Smooth muscle cell (in vitro differentiated cells): ENCODE data around the gene ZNF490. TPM values are rescaled to one million over a fixed set of nuclear protein-coding genes. Genes with fewer than 3 reads are reported as not detected.

ENCODE experiments used
- DNase-seq: peaks from one replicate; lab custom pipeline; 2025; ENCODE audit not compliant: unreplicated experiment; lab: John Stamatoyannopoulos, UW
- H2AFZ ChIP-seq: fragments of 200-600 bp; sonication (generic); 2 replicates; pipeline ENCODE4 v1.6.0; 2016; ENCODE audit warnings: antibody characterized with exemption, low read depth, mild to moderate bottlenecking
- H3F3A ChIP-seq: fragments of 200-600 bp; sonication (generic); 2 replicates; pipeline ENCODE4 v1.6.0; 2017; ENCODE audit warnings: antibody characterized with exemption, low read depth
- H3K27ac ChIP-seq: fragments of 200-600 bp; sonication (generic); 2 replicates; pipeline ENCODE4 v1.5.1; 2016; ENCODE audit warnings: low read depth, mild to moderate bottlenecking
- H3K27me3 ChIP-seq: fragments of 200-600 bp; sonication (generic); 2 replicates; pipeline ENCODE4 v1.6.1; 2016; ENCODE audit warnings: low read depth, mild to moderate bottlenecking
- H3K36me3 ChIP-seq: fragments of 200-600 bp; sonication (generic); 2 replicates; pipeline ENCODE4 v1.5.1; 2016; ENCODE audit warnings: low read depth
- H3K4me1 ChIP-seq: fragments of 200-600 bp; sonication (generic); 2 replicates; pipeline ENCODE4 v1.5.1; 2016; ENCODE audit warnings: low read depth
- H3K4me2 ChIP-seq: fragments of 200-600 bp; sonication (generic); 2 replicates; pipeline ENCODE4 v1.6.0; 2016; ENCODE audit warnings: mild to moderate bottlenecking
- H3K4me3 ChIP-seq: fragments of 200-600 bp; sonication (generic); 2 replicates; pipeline ENCODE4 v1.5.1; 2016; ENCODE audit warnings: mild to moderate bottlenecking
- H3K79me2 ChIP-seq: fragments of 200-600 bp; sonication (generic); 2 replicates; pipeline ENCODE4 v1.6.0; 2016; ENCODE audit warnings: low read depth, mild to moderate bottlenecking
- H3K9ac ChIP-seq: fragments of 200-600 bp; sonication (generic); 2 replicates; pipeline ENCODE4 v1.6.0; 2016; ENCODE audit warnings: low read depth
- H3K9me3 ChIP-seq: fragments of 200-600 bp; sonication (generic); replicated peaks from 2 replicates; pipeline ENCODE4 v1.5.1; 2016; ENCODE audit warnings: low read depth
- H4K20me1 ChIP-seq: fragments of 200-600 bp; sonication (generic); 2 replicates; pipeline ENCODE4 v1.6.0; 2016; ENCODE audit warnings: low read depth
- WGBS: methylation state at CpG from one replicate; pipeline ENCODE4 v1.1.7; 2016; ENCODE audit warnings: low lambda C conversion rate; 5-methylcytosine and 5-hydroxymethylcytosine counted together
- polyA plus RNA-seq: library from polyadenylated mRNA; unstranded; fragments of >200 nt; fragmentation: Nextera tagmentation; extraction: Ambion mirVana; gene quantifications from 2 replicates; pipeline ENCODE4 v1.2.1, GENCODE V29; 2016
- total RNA-seq: library from RNA; depleted of rRNA; stranded (reverse); fragments of >200 nt; gene quantifications from 2 replicates; pipeline ENCODE4 v1.2.3, GENCODE V29; 2014
- TF ChIP-seq, protein P1 (sequence below): fragments of 200-600 bp; sonication (generic); IDR thresholded peaks from 2 replicates; pipeline ENCODE4 v1.5.1; 2017; ENCODE audit warnings: borderline replicate concordance, mild to moderate bottlenecking, antibody characterized with exemption; ENCODE audit not compliant: insufficient read depth, poor library complexity, severe bottlenecking

ZNF490 gene
- total RNA-seq (3.8 and 7.1 TPM in 2 replicates), polyA plus RNA-seq (1.1 and 1.4 TPM in 2 replicates)

DNA sequence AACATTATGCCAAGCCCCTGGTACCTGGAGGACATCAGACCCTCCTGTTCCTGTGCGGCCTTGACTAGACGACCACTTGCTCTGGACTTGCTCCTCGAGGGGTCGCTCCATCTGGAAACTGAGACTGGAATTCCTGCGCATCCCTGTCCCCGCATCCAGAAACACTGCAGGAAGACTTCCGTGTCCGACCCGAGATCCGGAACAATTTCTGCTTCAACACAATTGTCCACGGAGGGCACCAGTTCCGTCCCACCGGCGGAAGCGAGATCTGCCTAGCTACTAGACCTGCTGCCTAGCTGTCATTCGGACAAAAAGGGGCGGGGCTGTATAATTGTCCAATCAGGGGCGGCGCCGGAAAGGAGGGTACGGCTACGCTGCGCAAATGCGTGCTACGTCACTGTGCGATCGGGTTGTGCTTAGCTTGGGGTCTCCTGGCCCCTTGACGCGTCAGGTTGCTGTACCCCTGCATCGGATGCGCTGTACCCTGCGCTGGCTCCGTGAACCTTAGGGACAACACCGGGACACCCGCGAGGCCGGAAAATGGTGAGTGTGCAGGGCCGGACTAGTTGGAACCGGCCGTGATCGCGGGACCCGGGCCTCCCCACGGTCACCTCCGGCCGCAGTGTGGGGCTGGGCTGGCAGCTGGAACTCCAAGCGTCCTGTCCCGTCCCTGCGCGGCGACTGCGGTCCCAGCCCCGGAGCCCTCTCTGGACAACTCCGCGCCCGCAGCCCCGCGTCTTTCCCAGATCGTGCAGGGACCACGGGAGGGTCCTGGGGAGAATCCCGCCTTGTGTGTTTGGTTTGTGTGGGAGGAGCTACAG lies at the start of gene ZNF490, which contains the start of gene ZNF791:
TSS of gene ZNF490 (minus strand) at position 274 of the 821 bp plus-strand sequence. CDS start at position 141, 133 bp downstream.
TSS of gene ZNF791 (plus strand) at position 381 of the 821 bp plus-strand sequence. CDS start at position 541, 160 bp downstream.
- peak within 1 kb of the TSS; percentile 97 for H3K9ac ChIP-seq
- peaks cover 11% of the 10 kb centered on the region for H3K4me1 ChIP-seq
- H3K27me3 ChIP-seq = no peaks in the 10 kb centered on the region
- H3K36me3 ChIP-seq = no peaks in the 10 kb centered on the region
- H4K20me1 ChIP-seq = peaks cover 23% of the 10 kb centered on the region
- H3F3A ChIP-seq = no peaks in the 10 kb centered on the region
- WGBS = under 1% methylated on average over 54 of the region's 61 CpGs
- peak; percentile 81 for DNase-seq
- peaks cover 62% of the 10 kb centered on the region for H3K79me2 ChIP-seq
- H3K27ac ChIP-seq = peak within 1 kb of the TSS; percentile 96
- H2AFZ ChIP-seq = peak within 1 kb of the TSS; percentile 80
- H3K4me3 ChIP-seq = peak within 1 kb of the TSS; percentile 92
- TF ChIP-seq, protein P1, sequence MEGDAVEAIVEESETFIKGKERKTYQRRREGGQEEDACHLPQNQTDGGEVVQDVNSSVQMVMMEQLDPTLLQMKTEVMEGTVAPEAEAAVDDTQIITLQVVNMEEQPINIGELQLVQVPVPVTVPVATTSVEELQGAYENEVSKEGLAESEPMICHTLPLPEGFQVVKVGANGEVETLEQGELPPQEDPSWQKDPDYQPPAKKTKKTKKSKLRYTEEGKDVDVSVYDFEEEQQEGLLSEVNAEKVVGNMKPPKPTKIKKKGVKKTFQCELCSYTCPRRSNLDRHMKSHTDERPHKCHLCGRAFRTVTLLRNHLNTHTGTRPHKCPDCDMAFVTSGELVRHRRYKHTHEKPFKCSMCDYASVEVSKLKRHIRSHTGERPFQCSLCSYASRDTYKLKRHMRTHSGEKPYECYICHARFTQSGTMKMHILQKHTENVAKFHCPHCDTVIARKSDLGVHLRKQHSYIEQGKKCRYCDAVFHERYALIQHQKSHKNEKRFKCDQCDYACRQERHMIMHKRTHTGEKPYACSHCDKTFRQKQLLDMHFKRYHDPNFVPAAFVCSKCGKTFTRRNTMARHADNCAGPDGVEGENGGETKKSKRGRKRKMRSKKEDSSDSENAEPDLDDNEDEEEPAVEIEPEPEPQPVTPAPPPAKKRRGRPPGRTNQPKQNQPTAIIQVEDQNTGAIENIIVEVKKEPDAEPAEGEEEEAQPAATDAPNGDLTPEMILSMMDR = no peak
- H3K4me2 ChIP-seq = peak within 1 kb of the TSS; percentile 98
- no peaks in the 10 kb centered on the region for H3K9me3 ChIP-seq

DNA sequence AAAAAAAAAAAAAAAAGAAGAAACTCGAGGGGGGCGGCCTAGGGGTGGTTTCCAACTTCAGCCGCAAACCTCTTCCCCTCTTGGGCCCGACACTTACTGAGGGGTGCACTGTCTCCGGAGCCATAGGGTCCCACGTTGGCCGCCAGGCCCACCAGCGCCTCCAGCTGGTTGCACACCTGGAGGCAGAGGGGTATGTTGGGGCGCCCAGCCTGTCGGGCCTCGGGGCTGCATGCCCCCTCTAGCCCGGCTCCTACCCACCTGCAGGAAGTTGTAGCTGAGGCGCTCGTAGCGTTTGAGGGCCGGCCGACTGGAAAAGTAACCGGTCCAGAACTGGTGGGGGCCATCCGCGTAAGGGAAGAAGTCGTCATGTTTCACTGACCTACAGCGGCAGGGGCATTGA lies 47.4 kb upstream of the ZNF490 start:
- H3K27me3 ChIP-seq = no peaks in the 10 kb centered on the region
- H4K20me1 ChIP-seq = no peaks in the 10 kb centered on the region
- no peaks in the 10 kb centered on the region for H3K9me3 ChIP-seq
- no peak overlapping the region for H3K4me2 ChIP-seq
- DNase-seq = no peak
- no peak overlapping the region for H3K4me3 ChIP-seq
- H3F3A ChIP-seq = no peaks in the 10 kb centered on the region
- WGBS = 97% methylated on average over 22 of the region's 22 CpGs
- TF ChIP-seq, protein P1 = peak; percentile 22
- H3K27ac ChIP-seq = no peak overlapping the region
- H3K79me2 ChIP-seq = no peaks in the 10 kb centered on the region
- no peak overlapping the region for H2AFZ ChIP-seq
- H3K4me1 ChIP-seq = no peaks in the 10 kb centered on the region
- H3K36me3 ChIP-seq = peaks cover 4% of the 10 kb centered on the region
- H3K9ac ChIP-seq = no peak overlapping the region

DNA sequence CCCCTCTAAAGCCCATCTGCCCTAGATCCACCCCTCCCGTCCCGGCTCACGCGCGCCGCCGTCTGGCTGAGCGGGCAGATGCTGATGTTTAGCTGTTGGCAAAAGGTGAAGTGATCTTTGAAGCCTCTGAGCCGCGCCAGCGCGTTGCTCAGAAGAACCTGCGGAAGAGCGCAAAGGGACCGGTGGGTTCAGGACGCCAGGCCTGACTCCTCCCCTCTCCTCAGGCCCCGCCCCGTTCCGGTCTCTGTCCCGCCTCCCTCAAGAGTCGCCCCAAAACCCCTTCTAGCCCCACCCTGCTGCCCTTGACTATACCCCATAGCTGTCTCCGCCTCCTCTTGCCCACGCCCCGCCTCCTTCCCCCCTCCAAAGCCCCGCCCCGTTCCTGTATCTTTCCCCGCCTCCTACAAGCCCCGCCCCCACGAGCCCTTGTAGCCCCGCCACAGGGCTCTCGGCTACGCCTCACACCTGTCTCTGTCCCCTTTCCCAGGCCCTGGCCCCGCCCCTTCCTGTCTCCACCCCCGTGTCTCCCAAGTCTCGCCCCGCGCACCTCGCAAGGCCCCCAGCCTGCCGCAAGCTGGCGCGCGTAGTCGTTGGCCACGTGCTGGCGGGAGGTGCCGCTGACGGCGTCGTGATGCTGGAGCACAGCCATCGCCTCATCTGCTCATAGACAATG lies 46.4 kb upstream of the ZNF490 start:
- Histone ChIP-seq H3K9me3 (no peaks in the 10 kb centered on the region), H3K4me3 (no peak overlapping the region), H3K4me2 (no peak overlapping the region), H2AFZ (no peak overlapping the region), H3F3A (no peaks in the 10 kb centered on the region), H4K20me1 (no peaks in the 10 kb centered on the region), H3K9ac (no peak overlapping the region), H3K27ac (no peak overlapping the region), H3K79me2 (no peaks in the 10 kb centered on the region), H3K4me1 (no peaks in the 10 kb centered on the region), H3K36me3 (peaks cover 4% of the 10 kb centered on the region), H3K27me3 (no peaks in the 10 kb centered on the region)
- DNase-seq = no peak
- 96% methylated on average over 24 of the region's 50 CpGs for WGBS
- TF ChIP-seq, protein P1 = no peak
